HepG2 (cell line): ENCODE results near the gene SKI. TPM values are rescaled to one million over a fixed set of nuclear protein-coding genes. Genes with fewer than 3 reads are reported as not detected.

Experiments used
- ATAC-seq: fragments of 200-7000 bp; cut with Tn5 transposase; 3 replicates; pipeline ENCODE4 v1.9.1; 2020; ENCODE audit warnings: mild to moderate bottlenecking, moderate library complexity
- BruUV-seq: library from RNA; stranded (reverse); fragments of 400-500 nt; replicated peaks from 2 replicates; lab custom pipeline; 2021; lab: Mats Ljungman, UMichigan
- CTCF ChIA-PET: fragments of 300-600 bp; formaldehyde crosslinking; extraction: SDS; loops from one replicate; lab custom pipeline; 2021; ENCODE audit warnings: low total read pairs, inconsistent platforms, low intra/inter-chr PET ratio; lab: Yijun Ruan, JAX
- POLR2A ChIA-PET: fragments of 350-600 bp; sonication (Branson Sonifier 250); formaldehyde crosslinking; loops from one replicate; lab custom pipeline; 2020; ENCODE audit warnings: antibody characterized with exemption, inconsistent platforms; lab: Yijun Ruan, JAX
- DNase-seq: peaks from one replicate; pipeline ENCODE4 v3.0.0-alpha.2; 2015; ENCODE audit warnings: low spot score
- FAIRE-seq: peaks from 3 replicates; lab custom pipeline; 2011; peaks lifted over from hg19 to GRCh38; lab: Jason Lieb, UNC
- H2AFZ ChIP-seq: one replicate; pipeline ENCODE4 v1.6.1; 2011; ENCODE audit warnings: low read length, inconsistent platforms
- H3K27ac ChIP-seq: fragments of 300-600 bp; 3 replicates; pipeline ENCODE4 v1.8.0; 2011; ENCODE audit warnings: mixed run types, mild to moderate bottlenecking, mixed read lengths, low read length, inconsistent platforms; ENCODE audit not compliant: insufficient read depth; ENCODE audit errors: extremely low read length
- H3K27me3 ChIP-seq, 2 experiments: fragments of 200-600 bp in 1 of 2; 2 replicates in 1 of 2; 3 replicates in 1 of 2; pipeline versions ENCODE4 v1.6.0 to v1.8.0; 2011; ENCODE audit warnings: low read length in 2 of 2, mild to moderate bottlenecking in 2 of 2, moderate library complexity in 2 of 2, inconsistent platforms in 1 of 2; ENCODE audit not compliant: insufficient read depth in 2 of 2, control insufficient read depth in 1 of 2
- H3K36me3 ChIP-seq, 2 experiments: fragments of 200-600 bp in 1 of 2; replicated peaks in 1 of 2; 2 replicates in 1 of 2; 3 replicates in 1 of 2; pipeline versions ENCODE4 v1.5.1 to v1.8.0; 2011; ENCODE audit warnings: low read length in 2 of 2, inconsistent platforms in 1 of 2; ENCODE audit not compliant: insufficient read depth in 2 of 2, control insufficient read depth in 1 of 2
- H3K4me1 ChIP-seq: 2 replicates; pipeline ENCODE4 v1.5.1; 2012; ENCODE audit warnings: low read length, inconsistent platforms; ENCODE audit not compliant: insufficient read depth
- H3K4me2 ChIP-seq: 2 replicates; pipeline ENCODE4 v1.6.0; 2011; ENCODE audit warnings: low read depth, low read length, inconsistent platforms
- H3K4me3 ChIP-seq, 3 experiments: fragments of 200-600 bp in 1 of 3; sonication (generic), shearing (Covaris generic) in 1 of 3; replicated peaks in 1 of 3; 2 replicates each; pipeline ENCODE4 v1.5.1; 2011 to 2016; ENCODE audit warnings: low read length in 3 of 3, inconsistent platforms in 2 of 3, low read depth in 2 of 3, mild to moderate bottlenecking in 2 of 3, control low read depth in 1 of 3, mixed read lengths in 1 of 3; ENCODE audit not compliant: insufficient read depth in 1 of 3
- H3K79me2 ChIP-seq: one replicate; pipeline ENCODE4 v1.6.1; 2011; ENCODE audit warnings: low read length, inconsistent platforms; ENCODE audit not compliant: insufficient read depth
- H3K9ac ChIP-seq: 2 replicates; pipeline ENCODE4 v1.6.0; 2011; ENCODE audit warnings: mild to moderate bottlenecking, low read depth, low read length, inconsistent platforms; ENCODE audit not compliant: insufficient read depth
- H3K9me3 ChIP-seq: 2 replicates; pipeline ENCODE4 v1.5.1; 2012; ENCODE audit warnings: mild to moderate bottlenecking, low read length
- H4K20me1 ChIP-seq: 2 replicates; pipeline ENCODE4 v1.6.0; 2011; ENCODE audit warnings: inconsistent platforms, mild to moderate bottlenecking, low read length, moderate library complexity; ENCODE audit not compliant: insufficient read depth
- FOXA1 ChIP-seq, 2 experiments: fragments of 450-650 bp in 1 of 2; sonication (generic) in 1 of 2; formaldehyde crosslinking in 1 of 2; IDR thresholded peaks; 2 replicates each; pipeline versions ENCODE4 v1.4.0 to v1.6.1; 2016 to 2020; ENCODE audit warnings: missing genetic modification reagents in 1 of 2
- GATAD2A ChIP-seq: IDR thresholded peaks from 2 replicates; pipeline ENCODE4 v1.6.1; 2016
- HNRNPLL ChIP-seq: fragments of 200-400 bp; formaldehyde crosslinking; IDR thresholded peaks from 2 replicates; pipeline ENCODE4 v1.6.1; 2017; ENCODE audit warnings: mild to moderate bottlenecking, low read depth, low read length; ENCODE audit not compliant: poor library complexity, severe bottlenecking
- MAFF ChIP-seq: IDR thresholded peaks from 2 replicates; pipeline ENCODE4 v1.6.1; 2011; ENCODE audit warnings: low read depth, low read length, improper control_type of control experiment
- REPIN1 ChIP-seq: sonication (generic); formaldehyde crosslinking; IDR thresholded peaks from 2 replicates; pipeline ENCODE4 v1.8.0; 2022; ENCODE audit warnings: missing genetic modification reagents, low read depth, mild to moderate bottlenecking, borderline replicate concordance
- SALL2 ChIP-seq: sonication (generic); formaldehyde crosslinking; IDR thresholded peaks from 2 replicates; pipeline ENCODE4 v1.8.1; 2023; ENCODE audit warnings: mild to moderate bottlenecking, missing genetic modification reagents, inconsistent platforms
- SIN3A ChIP-seq: IDR thresholded peaks from 2 replicates; pipeline ENCODE4 v1.6.1; 2011; ENCODE audit warnings: low read depth, mild to moderate bottlenecking, control low read depth, low read length, borderline replicate concordance
- SOX5 ChIP-seq: IDR thresholded peaks from 2 replicates; pipeline ENCODE4 v1.6.1; 2016; ENCODE audit warnings: borderline replicate concordance
- SP4 ChIP-seq: sonication (generic); formaldehyde crosslinking; IDR thresholded peaks from 2 replicates; pipeline ENCODE4 v1.8.1; 2023; ENCODE audit warnings: mild to moderate bottlenecking, missing genetic modification reagents
- STAG1 ChIP-seq: sonication (generic); formaldehyde crosslinking; IDR thresholded peaks from 2 replicates; pipeline ENCODE4 v1.4.0; 2020; ENCODE audit warnings: missing genetic modification reagents
- TAF15 ChIP-seq: fragments of 200-400 bp; formaldehyde crosslinking; IDR thresholded peaks from one replicate; pipeline ENCODE4 v1.6.1; 2018; ENCODE audit warnings: mild to moderate bottlenecking, low read depth, low read length; ENCODE audit not compliant: poor library complexity, severe bottlenecking
- ZNF296 ChIP-seq: sonication (generic); formaldehyde crosslinking; conservative IDR thresholded peaks from 2 replicates; pipeline ENCODE4 v1.5.0; 2020; ENCODE audit warnings: mild to moderate bottlenecking, missing genetic modification reagents
- ZNF614 ChIP-seq: IDR thresholded peaks from 2 replicates; pipeline ENCODE4 v1.6.1; 2018; ENCODE audit warnings: missing biosample characterization, missing genetic modification reagents, inconsistent platforms, borderline replicate concordance
- ZNF674 ChIP-seq: sonication (generic); formaldehyde crosslinking; IDR thresholded peaks from 2 replicates; pipeline ENCODE4 v1.5.0; 2020; ENCODE audit warnings: low read depth, mild to moderate bottlenecking, missing genetic modification reagents
- WGBS: methylation state at CpG from one replicate; pipeline ENCODE4 v1.1.6; 2017; ENCODE audit warnings: low lambda C conversion rate; 5-methylcytosine and 5-hydroxymethylcytosine counted together
- in situ Hi-C: cut with HindIII; loops from 2 replicates; pipeline ENCODE4 v1.10.0; 2017; ENCODE audit warnings: low pct_unique_long_range_greater_than_20kb; ENCODE audit not compliant: extremely low pct_ligation_motif_present
- intact Hi-C: fragments of 100-400 bp; cut with micrococcal nuclease; formaldehyde crosslinking; loops from one replicate; pipeline ENCODE4 v1.10.0; 2022; ENCODE audit not compliant: unreplicated experiment
- polyA plus RNA-seq, 8 experiments: library from polyadenylated mRNA; depleted of rRNA in 3 of 8; stranded (reverse) in 7 of 8; unstranded in 1 of 8; fragments of >200 nt; fragmentation: Illumina TruSeq in 4 of 8; extraction: Trizol in 4 of 8; gene quantifications; 2 replicates each; pipeline versions ENCODE4 v1.2.1 to v1.2.3, GENCODE V29; 2011 to 2016; ENCODE audit warnings: low read depth in 4 of 8, missing spikeins in 1 of 8, mixed read lengths in 1 of 8; ENCODE audit not compliant: insufficient read depth in 1 of 8
- total RNA-seq, 5 experiments: library from RNA; depleted of rRNA; stranded (reverse); fragments of >200 nt; fragmentation: Illumina TruSeq; extraction: Trizol; gene quantifications; 2 replicates each; pipeline ENCODE4 v1.2.3, GENCODE V29; 2016; ENCODE audit warnings: low read depth in 1 of 5

SKI gene
- total and polyA plus RNA-seq, 2 of the 13 experiments (the other 11 are each of a cell fraction or from before 2014, with no cell fraction given): 4.7 to 6.9 TPM

DNA sequence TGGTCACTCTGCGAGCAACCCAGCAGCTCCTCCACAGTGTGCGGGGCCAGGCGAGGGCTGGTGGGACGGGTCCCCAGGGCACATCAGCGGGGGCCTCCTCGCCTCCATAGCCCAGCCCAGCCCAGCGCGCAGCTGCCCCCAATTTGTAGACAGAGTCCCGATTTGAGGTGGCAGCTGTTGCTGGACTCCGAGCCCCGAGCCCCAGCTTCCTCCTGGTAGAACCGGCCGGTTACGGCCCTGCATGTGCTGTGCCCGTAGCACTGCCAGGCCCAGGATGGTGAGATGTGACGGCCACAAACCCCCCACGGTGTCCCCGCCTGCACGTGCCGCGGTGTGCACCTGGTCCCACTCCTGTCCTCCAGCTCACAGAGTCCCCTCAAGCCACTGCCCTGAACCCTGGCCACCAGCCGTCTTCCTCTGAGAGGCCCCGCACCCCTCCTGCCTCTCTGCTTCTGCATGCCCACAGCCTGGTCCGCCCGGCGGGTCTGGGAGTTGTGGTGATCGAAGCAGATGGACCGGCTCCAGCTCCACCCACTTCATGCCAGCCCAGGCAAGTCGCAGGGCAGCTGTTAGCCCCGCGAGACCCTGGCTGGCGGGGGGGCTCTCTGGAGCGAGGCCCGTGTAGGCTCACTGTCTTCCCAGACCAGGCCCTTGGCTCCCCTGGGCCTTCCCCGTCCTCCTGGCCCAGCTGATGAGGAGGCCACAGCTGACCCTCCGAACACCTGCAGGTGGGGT is 107.8 kb downstream of the SKI start:
- intact Hi-C loops (no loop called here), in situ Hi-C loops (no loop called here)
- Histone ChIP-seq H3K9me3 (no peaks in the 10 kb centered on the region), H3K27me3 (peaks cover 25 to 90% of the 10 kb centered on the region in 2 experiments), H2AFZ (no peak overlapping the region), H3K9ac (no peak overlapping the region), H4K20me1 (no peaks in the 10 kb centered on the region), H3K4me1 (peaks cover 5% of the 10 kb centered on the region), H3K4me3 (no peak overlapping the region), H3K4me2 (no peak overlapping the region), H3K36me3 (no peaks in the 10 kb centered on the region), H3K79me2 (no peaks in the 10 kb centered on the region), H3K27ac (no peak overlapping the region)
- TF ChIP-seq SOX5 (CRISPR knock-in tag) (no peak), STAG1 (CRISPR knock-in tag) (no peak), SP4 (no peak), ZNF674 (no peak), SALL2 (CRISPR knock-in tag) (no peak), SIN3A (no peak), ZNF296 (CRISPR knock-in tag) (no peak), TAF15 (no peak), FOXA1 (IDR thresholded peaks at IDR 0.05) (no peak), FOXA1 (CRISPR knock-in tag; IDR thresholded peaks at IDR 0.05) (no peak), MAFF (no peak), GATAD2A (CRISPR knock-in tag) (no peak), ZNF614 (CRISPR knock-in tag) (no peak), HNRNPLL (no peak), REPIN1 (CRISPR knock-in tag) (no peak)
- no TSS peak for BruUV-seq
- ATAC-seq: no peak
- ChIA-PET POLR2A (interaction anchor here (0.6 kb wide), 1 partner anchor 19 kb away, joined by 3 read pairs; no protein-coding TSS in a partner anchor), CTCF (no interaction called here)
- FAIRE-seq: no peak
- WGBS: 42% methylated on average over 8 of the region's 36 CpGs
- DNase-seq: no peak
